HG03139 (cell line): ENCODE data around the gene SIGLEC8.
"Not testable (repeated sequence)": the region's sequence is repeated elsewhere in the genome, so short reads cannot be mapped to it uniquely, and the experiment has no call there.

Experiments
- ATAC-seq: cut with Tn5 transposase; IDR thresholded peaks from one replicate; pipeline ENCODE4 v1.9.1; 2021; ENCODE audit not compliant: unreplicated experiment

SIGLEC8 gene

GRCh38 chr19:51458051-51458645 lies at the start of gene SIGLEC8:
Gene SIGLEC8 (minus strand): TSS chr19:51458454. CDS start chr19:51458387, 67 bp downstream.
- ATAC-seq = no peak

GRCh38 chr19:51507640-51508058 lies 49.4 kb upstream of the SIGLEC8 start:
- ATAC-seq = no peak

GRCh38 chr19:51507192-51507591 lies 48.9 kb upstream of the SIGLEC8 start:
- ATAC-seq = no peak

GRCh38 chr19:51505904-51506303 lies 47.6 kb upstream of the SIGLEC8 start:
- no peak for ATAC-seq

- ATAC-seq = no peak
Observed at GRCh38 chr19:51503896-51504295, 45.6 kb upstream of the SIGLEC8 start.

- ATAC-seq = no peak
Observed at GRCh38 chr19:51503286-51503817, 45.1 kb upstream of the SIGLEC8 start.

GRCh38 chr19:51501594-51502263 lies 43.5 kb upstream of the SIGLEC8 start, which contains the start of gene SIGLEC12:
Gene SIGLEC12 (minus strand): TSS chr19:51501800. CDS start chr19:51501733, 67 bp downstream.
- no peak for ATAC-seq

GRCh38 chr19:51500931-51501330 lies 42.7 kb upstream of the SIGLEC8 start:
- ATAC-seq = not testable (repeated sequence)

- no peak for ATAC-seq
Observed at GRCh38 chr19:51497666-51498065, 39.4 kb upstream of the SIGLEC8 start.

GRCh38 chr19:51493776-51494175 lies 35.5 kb upstream of the SIGLEC8 start:
- no peak for ATAC-seq

- ATAC-seq = no peak
Observed at GRCh38 chr19:51491586-51491985, 33.3 kb upstream of the SIGLEC8 start.

- no peak for ATAC-seq
Observed at GRCh38 chr19:51490676-51491075, 32.4 kb upstream of the SIGLEC8 start.

- ATAC-seq = no peak
Observed at GRCh38 chr19:51489113-51489512, 30.9 kb upstream of the SIGLEC8 start.

- no peak for ATAC-seq
Observed at GRCh38 chr19:51488491-51488890, 30.2 kb upstream of the SIGLEC8 start.

GRCh38 chr19:51485960-51486660 lies 27.9 kb upstream of the SIGLEC8 start:
- ATAC-seq = no peak

GRCh38 chr19:51480590-51480989 lies 22.3 kb upstream of the SIGLEC8 start:
- no peak for ATAC-seq

- no peak for ATAC-seq
Observed at GRCh38 chr19:51479531-51480331, 21.5 kb upstream of the SIGLEC8 start.

GRCh38 chr19:51478381-51479234 lies 20.4 kb upstream of the SIGLEC8 start, which contains the start of gene CEACAM18:
Gene CEACAM18 (plus strand): TSS chr19:51478539.
- ATAC-seq = no peak

- ATAC-seq = no peak
Observed at GRCh38 chr19:51477344-51477743, 19.1 kb upstream of the SIGLEC8 start.

- ATAC-seq = no peak
Observed at GRCh38 chr19:51476164-51476563, 17.9 kb upstream of the SIGLEC8 start.
